Trophoblast cell (in vitro differentiated cells and primary cell): ENCODE data around the gene SPEG.

ENCODE experiments used
- DNase-seq, 2 donors: peaks; one replicate each; pipeline ENCODE4 v3.0.0-alpha.2; 2016
- H2AFZ ChIP-seq: 2 replicates; pipeline ENCODE4 v1.6.1; 2013; ENCODE audit warnings: low read length, moderate library complexity, mild to moderate bottlenecking; ENCODE audit not compliant: insufficient read depth, poor library complexity
- H2AK5ac ChIP-seq: 2 replicates; pipeline ENCODE4 v1.6.1; 2013; ENCODE audit warnings: mild to moderate bottlenecking, low read length
- H2BK120ac ChIP-seq: 2 replicates; pipeline ENCODE4 v1.6.1; 2013; ENCODE audit warnings: low read length, mild to moderate bottlenecking, moderate library complexity; ENCODE audit not compliant: insufficient read depth, poor library complexity
- H2BK12ac ChIP-seq: 2 replicates; pipeline ENCODE4 v1.6.1; 2013; ENCODE audit warnings: mild to moderate bottlenecking, low read length, moderate library complexity
- H2BK5ac ChIP-seq: 2 replicates; pipeline ENCODE4 v1.6.1; 2013; ENCODE audit warnings: low read length, low read depth, moderate library complexity, mild to moderate bottlenecking; ENCODE audit not compliant: poor library complexity
- H3K14ac ChIP-seq: 2 replicates; pipeline ENCODE4 v1.6.1; 2013; ENCODE audit warnings: mild to moderate bottlenecking, low read length
- H3K18ac ChIP-seq: 2 replicates; pipeline ENCODE4 v1.6.1; 2013; ENCODE audit warnings: mild to moderate bottlenecking, low read length
- H3K23ac ChIP-seq: 2 replicates; pipeline ENCODE4 v1.6.1; 2013; ENCODE audit warnings: low read length
- H3K27ac ChIP-seq: 2 replicates; pipeline ENCODE4 v1.5.1; 2013; ENCODE audit warnings: low read depth, mild to moderate bottlenecking, inconsistent platforms, low read length, moderate library complexity
- H3K27me3 ChIP-seq: 2 replicates; pipeline ENCODE4 v1.6.1; 2013; ENCODE audit warnings: inconsistent platforms, mild to moderate bottlenecking, low read length, moderate library complexity; ENCODE audit not compliant: insufficient read depth
- H3K36me3 ChIP-seq, 2 experiments: 1 replicate in 1 of 2; 2 replicates in 1 of 2; pipeline ENCODE4 v1.6.1; 2013; ENCODE audit warnings: low read length in 2 of 2, mild to moderate bottlenecking in 2 of 2, moderate library complexity in 1 of 2; ENCODE audit not compliant: insufficient read depth in 2 of 2, control insufficient read depth in 1 of 2
- H3K4ac ChIP-seq: 2 replicates; pipeline ENCODE4 v1.6.1; 2013; ENCODE audit warnings: low read depth, mild to moderate bottlenecking, low read length, moderate library complexity
- H3K4me1 ChIP-seq, 2 experiments: 1 replicate in 1 of 2; 2 replicates in 1 of 2; pipeline ENCODE4 v1.6.1; 2013; ENCODE audit warnings: low read length in 2 of 2, mild to moderate bottlenecking in 2 of 2, moderate library complexity in 1 of 2; ENCODE audit not compliant: insufficient read depth in 2 of 2, control insufficient read depth in 1 of 2
- H3K4me2 ChIP-seq: 2 replicates; pipeline ENCODE4 v1.6.1; 2013; ENCODE audit warnings: inconsistent platforms, mild to moderate bottlenecking, low read length, moderate library complexity
- H3K4me3 ChIP-seq: 2 replicates; pipeline ENCODE4 v1.5.1; 2013; ENCODE audit warnings: mild to moderate bottlenecking, low read depth, low read length, inconsistent platforms
- H3K79me1 ChIP-seq: one replicate; pipeline ENCODE4 v1.6.1; 2013; ENCODE audit warnings: low read length
- H3K79me2 ChIP-seq: 2 replicates; pipeline ENCODE4 v1.6.1; 2013; ENCODE audit warnings: low read length, mild to moderate bottlenecking; ENCODE audit not compliant: control insufficient read depth, insufficient read depth, poor library complexity
- H3K9ac ChIP-seq: 2 replicates; pipeline ENCODE4 v1.6.1; 2013; ENCODE audit warnings: mild to moderate bottlenecking, low read length
- H3K9me3 ChIP-seq: 2 replicates; pipeline ENCODE4 v1.6.1; 2013; ENCODE audit warnings: low read depth, mild to moderate bottlenecking, control low read depth, inconsistent platforms, low read length; ENCODE audit not compliant: insufficient read depth
- H4K12ac ChIP-seq: 2 replicates; pipeline ENCODE4 v1.6.1; 2013; ENCODE audit warnings: low read depth, mild to moderate bottlenecking, low read length, moderate library complexity
- H4K8ac ChIP-seq: 2 replicates; pipeline ENCODE4 v1.6.1; 2013; ENCODE audit warnings: low read depth, mild to moderate bottlenecking, low read length, moderate library complexity
- H4K91ac ChIP-seq: one replicate; pipeline ENCODE4 v1.6.1; 2013; ENCODE audit warnings: low read depth, mild to moderate bottlenecking, low read length, moderate library complexity
- WGBS: extraction: QIAGEN DNeasy Blood & Tissue Kit; methylation state at CpG from one replicate; pipeline ENCODE4 v1.1.7; 2013; ENCODE audit warnings: missing lambda C conversion rate; ENCODE audit not compliant: insufficient read length, insufficient coverage; ENCODE audit errors: extremely low coverage; 5-methylcytosine and 5-hydroxymethylcytosine counted together

SPEG gene

DNA sequence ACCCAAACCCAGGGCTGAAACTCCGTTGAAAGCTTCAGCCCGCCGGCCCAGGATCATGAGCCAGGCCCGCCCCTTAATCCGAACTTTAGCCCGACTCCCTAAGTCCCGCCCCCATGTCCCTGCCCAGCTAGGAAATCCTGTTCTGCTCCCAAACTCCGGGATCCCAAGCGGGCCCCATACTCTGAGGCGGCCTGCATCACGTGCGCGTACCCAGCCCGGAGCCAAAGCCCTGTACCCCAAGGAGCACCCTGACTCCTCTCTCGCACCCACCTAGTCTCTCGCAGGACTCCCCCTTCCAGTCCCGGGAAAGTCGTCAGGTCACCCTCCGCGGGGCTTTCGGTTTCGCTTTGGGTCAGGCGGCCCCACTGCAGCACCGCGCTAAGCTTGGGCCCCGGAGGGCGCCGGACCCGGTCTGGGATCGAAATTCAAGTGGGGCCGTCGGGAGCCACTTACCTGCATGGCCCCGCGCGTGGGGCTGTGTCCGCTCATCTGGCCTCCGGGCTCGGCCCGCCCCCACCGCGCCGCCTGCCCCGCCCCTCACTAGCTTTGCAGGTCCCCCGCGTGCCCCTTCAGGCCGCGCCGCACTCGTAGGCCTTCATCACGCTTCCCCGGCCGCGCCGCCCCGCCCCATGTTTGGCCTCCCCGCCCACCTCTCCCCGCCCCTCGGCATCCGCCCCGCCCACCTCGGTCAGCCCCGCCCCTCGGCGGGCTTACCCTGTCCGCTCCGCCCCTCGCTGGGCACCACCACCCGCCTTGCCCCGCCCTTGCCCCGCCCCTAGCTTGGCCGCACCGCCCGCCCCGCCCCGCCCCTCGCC, 47.1 kb upstream of the SPEG start, which contains the start of gene DNPEP:
Gene DNPEP, minus strand, starts transcription at position 607 of the 815 bp plus-strand sequence. Its CDS starts 118 bp downstream, at position 489.
- H3K36me3 ChIP-seq = peaks cover 13 to 30% of the 10 kb centered on the region in 2 experiments
- no CpG with 5 or more reads among the region's 76 CpGs for WGBS

GRCh38 chr2:219388121-219388906, 46.3 kb upstream of the SPEG start:
- no peak overlapping the region for H2BK12ac ChIP-seq
- H4K91ac ChIP-seq = peak overlapping the region; percentile 22
- no peak overlapping the region for H2BK5ac ChIP-seq
- H3K23ac ChIP-seq = no peak overlapping the region
- H3K18ac ChIP-seq = no peak overlapping the region
- no peaks in the 10 kb centered on the region for H3K9me3 ChIP-seq
- H3K4me1 ChIP-seq = peaks cover 6 to 7% of the 10 kb centered on the region in 2 experiments
- WGBS = no CpG with 5 or more reads among the region's 78 CpGs
- DNase-seq = peak; percentile 91 to 92
- H3K79me2 ChIP-seq = peaks cover 2% of the 10 kb centered on the region
- peak overlapping the region; percentile 14 for H2AFZ ChIP-seq
- H4K12ac ChIP-seq = no peak overlapping the region
- peak overlapping the region; percentile 43 for H4K8ac ChIP-seq
- H2AK5ac ChIP-seq = no peak overlapping the region
- H3K4me2 ChIP-seq = peak overlapping the region; percentile 59
- H3K14ac ChIP-seq = peak overlapping the region; percentile 8
- H3K4ac ChIP-seq = no peak overlapping the region
- peak overlapping the region; percentile 65 for H3K4me3 ChIP-seq
- H3K27me3 ChIP-seq = no peaks in the 10 kb centered on the region
- H2BK120ac ChIP-seq = no peak overlapping the region
- H3K36me3 ChIP-seq = peaks cover 11 to 25% of the 10 kb centered on the region in 2 experiments
- peak overlapping the region; percentile 12 for H3K27ac ChIP-seq
- H3K79me1 ChIP-seq = peaks cover 8% of the 10 kb centered on the region
- H3K9ac ChIP-seq = no peak overlapping the region

More for the DNA sequence above, 47.1 kb upstream of the SPEG start, which contains the start of gene DNPEP:
- peaks cover 6 to 7% of the 10 kb centered on the region in 2 experiments for H3K4me1 ChIP-seq
- H2BK120ac ChIP-seq = peak within 1 kb of the TSS; percentile 56
- no peak within 1 kb of the TSS for H2BK12ac ChIP-seq
- peak within 1 kb of the TSS; percentile 68 for H2BK5ac ChIP-seq
- peak within 1 kb of the TSS; percentile 85 for H4K91ac ChIP-seq
- H4K12ac ChIP-seq = peak within 1 kb of the TSS; percentile 23
- H2AK5ac ChIP-seq = no peak within 1 kb of the TSS
- H3K18ac ChIP-seq = peak within 1 kb of the TSS; percentile 78
- H3K79me2 ChIP-seq = peaks cover 2% of the 10 kb centered on the region
- no peak within 1 kb of the TSS for H3K23ac ChIP-seq
- H3K9ac ChIP-seq = peak within 1 kb of the TSS; percentile 81
- H3K79me1 ChIP-seq = peaks cover 8% of the 10 kb centered on the region
- peak within 1 kb of the TSS; percentile 85 for H3K4me3 ChIP-seq
- peak within 1 kb of the TSS; percentile 77 for H4K8ac ChIP-seq
- peak within 1 kb of the TSS; percentile 96 for H3K4me2 ChIP-seq
- H2AFZ ChIP-seq = peak within 1 kb of the TSS; percentile 89
- peak; percentile 81 to 92 for DNase-seq
- peak within 1 kb of the TSS; percentile 48 for H3K27ac ChIP-seq
- H3K27me3 ChIP-seq = no peaks in the 10 kb centered on the region
- no peaks in the 10 kb centered on the region for H3K9me3 ChIP-seq
- H3K14ac ChIP-seq = peak within 1 kb of the TSS; percentile 56
- H3K4ac ChIP-seq = peak within 1 kb of the TSS; percentile 41

DNA sequence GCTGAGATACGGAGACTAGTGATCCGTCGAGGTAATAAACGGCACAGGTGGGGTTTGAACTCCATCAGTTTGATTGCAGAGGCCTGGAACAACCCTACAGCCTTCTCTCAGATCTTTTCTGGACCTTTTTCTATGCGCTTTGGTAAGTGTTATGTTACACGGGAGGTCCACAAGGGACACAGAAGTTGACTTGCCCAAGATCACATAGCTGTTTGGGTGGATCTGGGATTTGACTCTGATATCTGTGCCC, 45.8 kb upstream of the SPEG start:
- Histone ChIP-seq H2BK12ac (no peak overlapping the region), H4K91ac (peak overlapping the region; percentile 22), H4K12ac (no peak overlapping the region), H3K4me1 (peaks cover 6 to 7% of the 10 kb centered on the region in 2 experiments), H3K4me2 (peak overlapping the region; percentile 59), H3K4me3 (no peak overlapping the region), H3K9me3 (no peaks in the 10 kb centered on the region), H2AFZ (peak overlapping the region; percentile 14), H3K79me2 (peaks cover 2% of the 10 kb centered on the region), H2BK5ac (no peak overlapping the region), H3K27ac (peak overlapping the region; percentile 12), H2AK5ac (no peak overlapping the region), H3K23ac (no peak overlapping the region), H3K36me3 (peaks cover 11 to 24% of the 10 kb centered on the region in 2 experiments), H3K27me3 (no peaks in the 10 kb centered on the region), H3K4ac (no peak overlapping the region), H2BK120ac (no peak overlapping the region), H4K8ac (peak overlapping the region; percentile 43), H3K9ac (no peak overlapping the region), H3K79me1 (peaks cover 8% of the 10 kb centered on the region), H3K18ac (no peak overlapping the region), H3K14ac (no peak overlapping the region)
- peak in 1 of 2 donors; percentile 31 for DNase-seq
- WGBS = no CpG with 5 or more reads among the region's 6 CpGs

GRCh38 chr2:219392754-219393153, 41.9 kb upstream of the SPEG start:
- no peak overlapping the region for H3K27ac ChIP-seq
- H2BK12ac ChIP-seq = no peak overlapping the region
- no peaks in the 10 kb centered on the region for H3K4me1 ChIP-seq
- no CpG with 5 or more reads among the region's 9 CpGs for WGBS
- H2BK5ac ChIP-seq = no peak overlapping the region
- no peak overlapping the region for H2AK5ac ChIP-seq
- H4K91ac ChIP-seq = no peak overlapping the region
- H2AFZ ChIP-seq = no peak overlapping the region
- H4K8ac ChIP-seq = no peak overlapping the region
- H3K18ac ChIP-seq = no peak overlapping the region
- H3K4me2 ChIP-seq = no peak overlapping the region
- H3K9ac ChIP-seq = no peak overlapping the region
- no peaks in the 10 kb centered on the region for H3K79me1 ChIP-seq
- H3K4me3 ChIP-seq = no peak overlapping the region
- DNase-seq = peak in 1 of 2 donors; percentile 62
- no peaks in the 10 kb centered on the region for H3K36me3 ChIP-seq
- no peaks in the 10 kb centered on the region for H3K27me3 ChIP-seq
- no peak overlapping the region for H2BK120ac ChIP-seq
- no peaks in the 10 kb centered on the region for H3K79me2 ChIP-seq
- H3K4ac ChIP-seq = no peak overlapping the region
- H4K12ac ChIP-seq = no peak overlapping the region
- H3K23ac ChIP-seq = no peak overlapping the region
- H3K14ac ChIP-seq = no peak overlapping the region
- no peaks in the 10 kb centered on the region for H3K9me3 ChIP-seq
